Stimulated activated CD4-positive, alpha-beta T cell treated with anti-CD3 and anti-CD28 coated beads, TNF-alpha, amount 100 ng/mL, for 1 hour (primary cell): ENCODE data around the gene MRPL16.
"Not testable (repeated sequence)": the region's sequence is repeated elsewhere in the genome, so short reads cannot be mapped to it uniquely, and the experiment has no call there.

Source experiments
- DNase-seq, 3 donors: peaks; one replicate each; pipeline ENCODE4 v3.0.0-alpha.2; 2020; ENCODE audit warnings: low read depth in 3 of 3, low spot score in 1 of 3

The MRPL16 gene

GRCh38 chr11:59810189-59810910 is at the start of gene MRPL16:
Gene MRPL16, minus strand, starts transcription at chr11:59810778. Its CDS starts 120 bp downstream, at chr11:59810658.
- DNase-seq = peak; percentile 76 to 81 (median 80)

GRCh38 chr11:59859673-59860072 is 49.1 kb upstream of the MRPL16 start:
- no peak for DNase-seq

- DNase-seq = no peak
Measured at GRCh38 chr11:59857439-59858434, 47.2 kb upstream of the MRPL16 start.

- no peak for DNase-seq
Measured at GRCh38 chr11:59854871-59855270, 44.3 kb upstream of the MRPL16 start.

- not testable (repeated sequence) for DNase-seq
Measured at GRCh38 chr11:59851416-59851815, 40.8 kb upstream of the MRPL16 start.

GRCh38 chr11:59849551-59849950 is 39.0 kb upstream of the MRPL16 start:
- DNase-seq = not testable (repeated sequence)

GRCh38 chr11:59849129-59849528 is 38.6 kb upstream of the MRPL16 start:
- DNase-seq = no peak

- DNase-seq = not testable (repeated sequence)
Measured at GRCh38 chr11:59848439-59848838, 37.9 kb upstream of the MRPL16 start.

GRCh38 chr11:59847626-59848025 is 37.0 kb upstream of the MRPL16 start:
- no peak for DNase-seq

GRCh38 chr11:59846556-59846955 is 36.0 kb upstream of the MRPL16 start:
- DNase-seq = no peak

- no peak for DNase-seq
Measured at GRCh38 chr11:59845399-59845798, 34.8 kb upstream of the MRPL16 start, which contains the start of gene CBLIF. Gene CBLIF, minus strand, starts transcription at chr11:59845499. Its CDS starts 46 bp downstream, at chr11:59845453.

GRCh38 chr11:59842316-59842715 is 31.7 kb upstream of the MRPL16 start:
- no peak for DNase-seq

GRCh38 chr11:59841514-59841913 is 30.9 kb upstream of the MRPL16 start:
- no peak for DNase-seq

GRCh38 chr11:59839615-59840014 is 29.0 kb upstream of the MRPL16 start:
- no peak for DNase-seq

GRCh38 chr11:59833602-59834001 is 23.0 kb upstream of the MRPL16 start:
- no peak for DNase-seq

- DNase-seq = no peak
Measured at GRCh38 chr11:59829358-59829757, 18.8 kb upstream of the MRPL16 start.

- DNase-seq = no peak
Measured at GRCh38 chr11:59822989-59823566, 12.5 kb upstream of the MRPL16 start.

GRCh38 chr11:59818572-59818971 is 8.0 kb upstream of the MRPL16 start:
- DNase-seq = no peak

GRCh38 chr11:59816434-59816833 is 5.9 kb upstream of the MRPL16 start:
- not testable (repeated sequence) for DNase-seq

- DNase-seq = no peak
Measured at GRCh38 chr11:59815754-59816153, 5.2 kb upstream of the MRPL16 start.

- DNase-seq = no peak
Measured at GRCh38 chr11:59814021-59814420, 3.4 kb upstream of the MRPL16 start.
